Measurements from ENCODE around the gene PLPPR1.
"Not testable (repeated sequence)": the region's sequence is repeated elsewhere in the genome, so short reads cannot be mapped to it uniquely, and the experiment has no call there.

The PLPPR1 gene

GRCh38 chr9:101225271-101225670 is 196.7 kb downstream of the PLPPR1 start:
- DNase-seq, result no peak

GRCh38 chr9:101226161-101226560 is 197.6 kb downstream of the PLPPR1 start:
- no peak for DNase-seq

- no peak for DNase-seq
Observed at GRCh38 chr9:101226803-101227202, 198.3 kb downstream of the PLPPR1 start.

GRCh38 chr9:101229606-101230005 is 201.1 kb downstream of the PLPPR1 start:
- DNase-seq, result no peak

- no peak for DNase-seq
Observed at GRCh38 chr9:101232405-101232977, 204.0 kb downstream of the PLPPR1 start.

- no peak for DNase-seq
Observed at GRCh38 chr9:101235105-101235866, 206.8 kb downstream of the PLPPR1 start.

- DNase-seq, result no peak
Observed at GRCh38 chr9:101242651-101243050, 214.1 kb downstream of the PLPPR1 start.

GRCh38 chr9:101246691-101247090 is 218.2 kb downstream of the PLPPR1 start:
- DNase-seq, result no peak

GRCh38 chr9:101247297-101247696 is 218.8 kb downstream of the PLPPR1 start:
- no peak for DNase-seq

- DNase-seq, result no peak
Observed at GRCh38 chr9:101254733-101255433, 226.4 kb downstream of the PLPPR1 start.

- no peak for DNase-seq
Observed at GRCh38 chr9:101264727-101265126, 236.2 kb downstream of the PLPPR1 start.

- DNase-seq, result no peak
Observed at GRCh38 chr9:101265261-101265660, 236.7 kb downstream of the PLPPR1 start.

GRCh38 chr9:101268426-101268825 is 239.9 kb downstream of the PLPPR1 start:
- DNase-seq, result no peak

GRCh38 chr9:101269591-101270283 is 241.2 kb downstream of the PLPPR1 start:
- DNase-seq, result no peak

GRCh38 chr9:101270302-101270701 is 241.8 kb downstream of the PLPPR1 start:
- no peak for DNase-seq

- DNase-seq, result no peak
Observed at GRCh38 chr9:101271102-101271501, 242.6 kb downstream of the PLPPR1 start.

- DNase-seq, result no peak
Observed at GRCh38 chr9:101274971-101275768, 246.6 kb downstream of the PLPPR1 start.

- DNase-seq, result no peak
Observed at GRCh38 chr9:101275769-101276250, 247.3 kb downstream of the PLPPR1 start.

GRCh38 chr9:101291043-101291442 is 262.5 kb downstream of the PLPPR1 start:
- DNase-seq, result not testable (repeated sequence)

GRCh38 chr9:101299901-101300300 is 271.4 kb downstream of the PLPPR1 start:
- DNase-seq, result no peak

GRCh38 chr9:101307051-101307450 is 278.5 kb downstream of the PLPPR1 start:
- no peak for DNase-seq

- DNase-seq, result no peak
Observed at GRCh38 chr9:101307524-101308213, 279.1 kb downstream of the PLPPR1 start.
